Liver (tissue), 3 donors: ENCODE results near the gene SPART.

Experiments
- CTCF ChIP-seq: fragments of 150-350 bp; IDR thresholded peaks from 2 replicates; pipeline ENCODE4 v1.5.1; 2017; ENCODE audit warnings: improper control_type of control experiment, low read depth, low read length; ENCODE audit not compliant: missing input control
- FOXA1 ChIP-seq: IDR thresholded peaks from 2 replicates; pipeline ENCODE4 v1.6.1; 2016; ENCODE audit warnings: antibody characterized with exemption
- FOXA2 ChIP-seq: IDR thresholded peaks from 2 replicates; pipeline ENCODE4 v1.6.1; 2016; ENCODE audit warnings: antibody characterized with exemption
- HNF4G ChIP-seq: IDR thresholded peaks from 2 replicates; pipeline ENCODE4 v1.6.1; 2016; ENCODE audit warnings: antibody characterized with exemption
- JUND ChIP-seq, 2 donors: IDR thresholded peaks; 2 replicates each; pipeline ENCODE4 v1.6.1; 2016; ENCODE audit warnings: antibody characterized with exemption in 2 of 2
- MAX ChIP-seq: IDR thresholded peaks from 2 replicates; pipeline ENCODE4 v1.6.1; 2016; ENCODE audit warnings: antibody characterized with exemption
- REST ChIP-seq: IDR thresholded peaks from 2 replicates; pipeline ENCODE4 v1.6.1; 2016; ENCODE audit warnings: antibody characterized with exemption, mild to moderate bottlenecking
- RXRA ChIP-seq, 2 donors: IDR thresholded peaks; 2 replicates each; pipeline ENCODE4 v1.6.1; 2017 to 2018; ENCODE audit warnings: antibody characterized with exemption in 2 of 2, mild to moderate bottlenecking in 1 of 2
- TAF1 ChIP-seq: conservative IDR thresholded peaks from 2 replicates; pipeline ENCODE4 v1.6.1; 2016; ENCODE audit warnings: antibody characterized with exemption, mild to moderate bottlenecking
- donor health status: healthy.
- donor health status: healthy.

- TF ChIP-seq CTCF (no peak), RXRA (IDR thresholded peaks at IDR 0.05) (no peak), HNF4G (no peak), TAF1 (no peak), FOXA1 (no peak), MAX (no peak), FOXA2 (no peak), REST (no peak), JUND (IDR thresholded peaks at IDR 0.05) (peak in 1 of 2 donors; percentile 16)
These were observed 13.2 kb downstream of the SPART start for GRCh38 chr13:36332986-36333385.
